HepG2 (cell line): ENCODE results near the gene PRKG1. TPM values are rescaled to one million over a fixed set of nuclear protein-coding genes. Genes with fewer than 3 reads are reported as not detected.

ENCODE experiments used
- ARID5B ChIP-seq: IDR thresholded peaks from 2 replicates; pipeline ENCODE4 v1.4.0; 2020; ENCODE audit warnings: mild to moderate bottlenecking, missing genetic modification reagents
- BHLHE40 ChIP-seq: IDR thresholded peaks from 2 replicates; pipeline ENCODE4 v1.6.1; 2011; ENCODE audit warnings: low read length, improper control_type of control experiment
- EP300 ChIP-seq, 3 experiments: sonication (generic) in 1 of 3; formaldehyde crosslinking in 1 of 3; IDR thresholded peaks; 2 replicates each; pipeline versions ENCODE4 v1.5.1 to v1.6.1; 2011 to 2020; ENCODE audit warnings: low read depth in 2 of 3, low read length in 2 of 3, borderline replicate concordance in 1 of 3, improper control_type of control experiment in 1 of 3, mild to moderate bottlenecking in 1 of 3, missing genetic modification reagents in 1 of 3, moderate library complexity in 1 of 3
- FOXO1 ChIP-seq: sonication (generic); formaldehyde crosslinking; IDR thresholded peaks from 2 replicates; pipeline ENCODE4 v1.4.0; 2020; ENCODE audit warnings: missing genetic modification reagents
- FOXP1 ChIP-seq, 2 experiments: fragments of 450-650 bp in 1 of 2; IDR thresholded peaks; 2 replicates each; pipeline ENCODE4 v1.6.1; 2017 to 2018; ENCODE audit warnings: antibody characterized with exemption in 1 of 2
- MAFG ChIP-seq: sonication (generic); formaldehyde crosslinking; IDR thresholded peaks from 2 replicates; pipeline ENCODE4 v1.5.1; 2020; ENCODE audit warnings: mild to moderate bottlenecking, missing genetic modification reagents
- MLX ChIP-seq: IDR thresholded peaks from 2 replicates; pipeline ENCODE4 v1.6.1; 2016
- NCOA2 ChIP-seq: sonication (generic); formaldehyde crosslinking; IDR thresholded peaks from 2 replicates; pipeline ENCODE4 v1.8.0; 2022; ENCODE audit warnings: inconsistent platforms
- NR1H2 ChIP-seq: sonication (generic); formaldehyde crosslinking; IDR thresholded peaks from 2 replicates; pipeline ENCODE4 v1.8.1; 2022; ENCODE audit warnings: low read depth, missing genetic modification reagents, borderline replicate concordance
- NR2F6 ChIP-seq, 2 experiments: IDR thresholded peaks; 2 replicates each; pipeline ENCODE4 v1.6.1; 2016; ENCODE audit warnings: antibody characterized with exemption in 1 of 2, mild to moderate bottlenecking in 1 of 2
- PCBP1 ChIP-seq: fragments of 200-400 bp; formaldehyde crosslinking; IDR thresholded peaks from 2 replicates; pipeline ENCODE4 v1.6.1; 2017; ENCODE audit warnings: mild to moderate bottlenecking, low read depth, low read length, borderline replicate concordance
- PITX1 ChIP-seq: sonication (generic); formaldehyde crosslinking; IDR thresholded peaks from 2 replicates; pipeline ENCODE4 v1.5.1; 2020; ENCODE audit warnings: mild to moderate bottlenecking, missing genetic modification reagents
- RARA ChIP-seq: IDR thresholded peaks from 2 replicates; pipeline ENCODE4 v1.6.1; 2016; ENCODE audit warnings: missing genetic modification reagents, missing compliant biosample characterization
- SRSF4 ChIP-seq: fragments of 200-400 bp; formaldehyde crosslinking; IDR thresholded peaks from one replicate; pipeline ENCODE4 v1.6.1; 2018; ENCODE audit warnings: mild to moderate bottlenecking, low read depth, low read length, moderate library complexity; ENCODE audit not compliant: poor library complexity, severe bottlenecking
- TCF7 ChIP-seq: sonication (generic); IDR thresholded peaks from 2 replicates; pipeline ENCODE4 v1.6.1; 2016; ENCODE audit warnings: antibody characterized with exemption, low read depth
- ZFAT ChIP-seq: sonication (generic); formaldehyde crosslinking; conservative IDR thresholded peaks from 2 replicates; pipeline ENCODE4 v1.8.1; 2023; ENCODE audit warnings: missing genetic modification reagents, inconsistent platforms
- ZFP62 ChIP-seq: sonication (generic); formaldehyde crosslinking; IDR thresholded peaks from 2 replicates; pipeline ENCODE4 v1.4.0; 2020; ENCODE audit warnings: missing genetic modification reagents
- ZNF326 ChIP-seq: sonication (generic); formaldehyde crosslinking; IDR thresholded peaks from 2 replicates; pipeline ENCODE4 v1.4.0; 2020; ENCODE audit warnings: missing genetic modification reagents, borderline replicate concordance
- ZNF451 ChIP-seq: sonication (generic); formaldehyde crosslinking; IDR thresholded peaks from 2 replicates; pipeline ENCODE4 v1.5.0; 2020; ENCODE audit warnings: mild to moderate bottlenecking, missing genetic modification reagents
- ZNF709 ChIP-seq: sonication (generic); formaldehyde crosslinking; IDR thresholded peaks from 2 replicates; pipeline ENCODE4 v1.5.0; 2020; ENCODE audit warnings: mild to moderate bottlenecking, missing genetic modification reagents
- ZNF792 ChIP-seq: IDR thresholded peaks from 2 replicates; pipeline ENCODE4 v1.6.1; 2016
- polyA plus RNA-seq, 8 experiments: library from polyadenylated mRNA; depleted of rRNA in 3 of 8; stranded (reverse) in 7 of 8; unstranded in 1 of 8; fragments of >200 nt; fragmentation: Illumina TruSeq in 4 of 8; extraction: Trizol in 4 of 8; gene quantifications; 2 replicates each; pipeline versions ENCODE4 v1.2.1 to v1.2.3, GENCODE V29; 2011 to 2016; ENCODE audit warnings: low read depth in 4 of 8, missing spikeins in 1 of 8, mixed read lengths in 1 of 8; ENCODE audit not compliant: insufficient read depth in 1 of 8
- total RNA-seq, 5 experiments: library from RNA; depleted of rRNA; stranded (reverse); fragments of >200 nt; fragmentation: Illumina TruSeq; extraction: Trizol; gene quantifications; 2 replicates each; pipeline ENCODE4 v1.2.3, GENCODE V29; 2016; ENCODE audit warnings: low read depth in 1 of 5
- TF ChIP-seq, protein P1 (sequence below): sonication (generic); formaldehyde crosslinking; IDR thresholded peaks from 2 replicates; pipeline ENCODE4 v1.4.0; 2020; ENCODE audit warnings: mild to moderate bottlenecking, missing genetic modification reagents
- TF ChIP-seq, protein P2 (sequence below): sonication (generic); formaldehyde crosslinking; IDR thresholded peaks from 2 replicates; pipeline ENCODE4 v1.5.1; 2020; ENCODE audit warnings: missing genetic modification reagents, mild to moderate bottlenecking, borderline replicate concordance

PRKG1 gene
- total and polyA plus RNA-seq, 2 of the 13 experiments (the other 11 are each of a cell fraction or from before 2014, with no cell fraction given) = 0.01 TPM; not detected in 1

GRCh38 chr10:52221923-52222322 is 1147.6 kb downstream of the PRKG1 start (continued):
- no peak for TF ChIP-seq FOXP1 (IDR thresholded peaks at IDR 0.05)
- peak; percentile 43; the same call in 1 of the 2 replicates for TF ChIP-seq FOXP1 (CRISPR knock-in tag; IDR thresholded peaks at IDR 0.05)
- peak; percentile 58 for TF ChIP-seq PITX1 (CRISPR knock-in tag)
- TF ChIP-seq TCF7 = peak; percentile 85
- no peak for TF ChIP-seq ZNF792 (CRISPR knock-in tag)
- TF ChIP-seq SRSF4 = no peak
- TF ChIP-seq, protein P1, sequence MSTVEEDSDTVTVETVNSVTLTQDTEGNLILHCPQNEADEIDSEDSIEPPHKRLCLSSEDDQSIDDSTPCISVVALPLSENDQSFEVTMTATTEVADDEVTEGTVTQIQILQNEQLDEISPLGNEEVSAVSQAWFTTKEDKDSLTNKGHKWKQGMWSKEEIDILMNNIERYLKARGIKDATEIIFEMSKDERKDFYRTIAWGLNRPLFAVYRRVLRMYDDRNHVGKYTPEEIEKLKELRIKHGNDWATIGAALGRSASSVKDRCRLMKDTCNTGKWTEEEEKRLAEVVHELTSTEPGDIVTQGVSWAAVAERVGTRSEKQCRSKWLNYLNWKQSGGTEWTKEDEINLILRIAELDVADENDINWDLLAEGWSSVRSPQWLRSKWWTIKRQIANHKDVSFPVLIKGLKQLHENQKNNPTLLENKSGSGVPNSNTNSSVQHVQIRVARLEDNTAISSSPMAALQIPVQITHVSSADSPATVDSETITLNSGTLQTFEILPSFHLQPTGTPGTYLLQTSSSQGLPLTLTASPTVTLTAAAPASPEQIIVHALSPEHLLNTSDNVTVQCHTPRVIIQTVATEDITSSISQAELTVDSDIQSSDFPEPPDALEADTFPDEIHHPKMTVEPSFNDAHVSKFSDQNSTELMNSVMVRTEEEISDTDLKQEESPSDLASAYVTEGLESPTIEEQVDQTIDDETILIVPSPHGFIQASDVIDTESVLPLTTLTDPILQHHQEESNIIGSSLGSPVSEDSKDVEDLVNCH = no peak
- no peak for TF ChIP-seq ZNF326 (CRISPR knock-in tag)
- TF ChIP-seq, protein P2, sequence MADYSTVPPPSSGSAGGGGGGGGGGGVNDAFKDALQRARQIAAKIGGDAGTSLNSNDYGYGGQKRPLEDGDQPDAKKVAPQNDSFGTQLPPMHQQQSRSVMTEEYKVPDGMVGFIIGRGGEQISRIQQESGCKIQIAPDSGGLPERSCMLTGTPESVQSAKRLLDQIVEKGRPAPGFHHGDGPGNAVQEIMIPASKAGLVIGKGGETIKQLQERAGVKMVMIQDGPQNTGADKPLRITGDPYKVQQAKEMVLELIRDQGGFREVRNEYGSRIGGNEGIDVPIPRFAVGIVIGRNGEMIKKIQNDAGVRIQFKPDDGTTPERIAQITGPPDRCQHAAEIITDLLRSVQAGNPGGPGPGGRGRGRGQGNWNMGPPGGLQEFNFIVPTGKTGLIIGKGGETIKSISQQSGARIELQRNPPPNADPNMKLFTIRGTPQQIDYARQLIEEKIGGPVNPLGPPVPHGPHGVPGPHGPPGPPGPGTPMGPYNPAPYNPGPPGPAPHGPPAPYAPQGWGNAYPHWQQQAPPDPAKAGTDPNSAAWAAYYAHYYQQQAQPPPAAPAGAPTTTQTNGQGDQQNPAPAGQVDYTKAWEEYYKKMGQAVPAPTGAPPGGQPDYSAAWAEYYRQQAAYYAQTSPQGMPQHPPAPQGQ (CRISPR knock-in tag) = no peak
- 0 out of 2 replicates have a peak, but pooled peaks have one; percentile 29 for TF ChIP-seq FOXO1
- TF ChIP-seq ZFAT (CRISPR knock-in tag) = no peak
- no peak for TF ChIP-seq ZNF451
- peak; percentile 76 for TF ChIP-seq BHLHE40
- no peak for TF ChIP-seq PCBP1
- 0 out of 2 replicates have a peak, but pooled peaks have one; percentile 43 for TF ChIP-seq NCOA2 (CRISPR knock-in tag)
- TF ChIP-seq NR1H2 (CRISPR knock-in tag) = no peak
- no peak for TF ChIP-seq MLX (CRISPR knock-in tag)
- no peak for TF ChIP-seq MAFG
- peak; percentile 24; the same call in 1 of the 2 replicates for TF ChIP-seq NR2F6 (IDR thresholded peaks at IDR 0.05)
- TF ChIP-seq NR2F6 (CRISPR knock-in tag; IDR thresholded peaks at IDR 0.05) = no peak
- TF ChIP-seq ZNF709 (CRISPR knock-in tag) = no peak
- TF ChIP-seq RARA (CRISPR knock-in tag) = peak; percentile 65
- 0 out of 2 replicates have a peak, but pooled peaks have one; percentile 42 for TF ChIP-seq ARID5B
- no peak for TF ChIP-seq ZFP62 (CRISPR knock-in tag)
- TF ChIP-seq EP300 (IDR thresholded peaks at IDR 0.05; ENCODE audit: low read depth in 2 of 2, low read length in 2 of 2) = peak in 1 of 2 experiments; percentile 70; a peak in 1 of 4 replicates
- TF ChIP-seq EP300 (CRISPR knock-in tag; IDR thresholded peaks at IDR 0.05; ENCODE audit: borderline replicate concordance) = 0 out of 2 replicates have a peak, but pooled peaks have one; percentile 55
